HG02571 (cell line): ENCODE results near the gene PCNT.
"Not testable (repeated sequence)": the region's sequence is repeated elsewhere in the genome, so short reads cannot be mapped to it uniquely, and the experiment has no call there.

Experiments
- ATAC-seq: cut with Tn5 transposase; IDR thresholded peaks from one replicate; pipeline ENCODE4 v1.9.1; 2021; ENCODE audit warnings: mild to moderate bottlenecking, moderate library complexity; ENCODE audit not compliant: unreplicated experiment

The PCNT gene

DNA sequence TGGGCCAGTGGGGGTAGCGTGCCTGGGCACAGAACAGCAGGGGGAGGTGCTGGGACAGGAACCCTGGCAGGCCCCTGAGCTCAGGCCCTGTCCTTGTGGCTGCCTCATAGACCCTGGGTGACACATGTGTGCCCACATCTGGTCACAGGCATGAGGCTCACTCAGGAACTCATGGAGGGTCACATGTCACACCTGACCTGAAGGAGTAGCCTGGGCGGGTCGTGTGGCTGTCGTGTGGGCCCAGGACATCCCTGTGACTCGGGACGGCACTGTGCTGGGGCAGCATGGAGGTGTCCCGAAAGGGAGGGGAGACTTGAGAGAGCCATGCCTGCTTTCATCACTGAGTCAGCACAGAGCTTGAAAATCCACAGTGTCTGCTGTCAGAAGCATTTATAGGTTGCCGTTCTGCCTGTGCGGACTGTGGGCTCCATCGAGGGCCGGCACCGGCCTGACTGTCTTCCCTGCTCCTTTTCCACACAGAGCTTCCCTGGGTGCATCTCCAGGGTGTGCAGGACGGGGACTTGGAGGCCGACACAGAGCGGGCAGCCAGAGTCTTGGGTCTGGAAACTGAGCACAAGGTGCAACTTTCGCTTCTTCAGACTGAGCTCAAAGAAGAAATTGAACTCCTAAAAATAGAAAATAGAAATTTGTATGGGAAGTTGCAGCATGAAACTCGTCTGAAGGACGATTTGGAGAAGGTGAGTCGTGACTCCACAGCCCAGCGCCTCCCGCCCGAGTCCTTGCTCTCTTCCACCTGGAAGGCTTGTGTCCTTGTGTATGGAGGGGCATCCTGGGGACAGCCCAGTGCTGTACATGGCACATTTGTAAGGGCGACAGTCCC lies 32.8 kb downstream of the PCNT start:
- ATAC-seq: no peak

DNA sequence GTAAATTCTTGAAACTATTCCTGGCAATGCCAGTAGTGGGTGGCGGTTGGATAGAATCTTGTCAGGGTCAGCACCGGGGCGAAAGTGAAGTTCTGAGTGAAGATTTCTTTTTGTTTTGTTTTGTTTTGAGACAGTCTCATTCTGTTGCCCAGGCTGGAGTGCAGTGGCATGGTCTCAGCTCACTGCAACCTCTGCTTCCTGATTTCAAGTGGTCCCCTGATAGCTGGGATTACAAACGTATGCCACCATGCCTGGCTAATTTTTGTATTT lies 33.3 kb downstream of the PCNT start:
- ATAC-seq: no peak

DNA sequence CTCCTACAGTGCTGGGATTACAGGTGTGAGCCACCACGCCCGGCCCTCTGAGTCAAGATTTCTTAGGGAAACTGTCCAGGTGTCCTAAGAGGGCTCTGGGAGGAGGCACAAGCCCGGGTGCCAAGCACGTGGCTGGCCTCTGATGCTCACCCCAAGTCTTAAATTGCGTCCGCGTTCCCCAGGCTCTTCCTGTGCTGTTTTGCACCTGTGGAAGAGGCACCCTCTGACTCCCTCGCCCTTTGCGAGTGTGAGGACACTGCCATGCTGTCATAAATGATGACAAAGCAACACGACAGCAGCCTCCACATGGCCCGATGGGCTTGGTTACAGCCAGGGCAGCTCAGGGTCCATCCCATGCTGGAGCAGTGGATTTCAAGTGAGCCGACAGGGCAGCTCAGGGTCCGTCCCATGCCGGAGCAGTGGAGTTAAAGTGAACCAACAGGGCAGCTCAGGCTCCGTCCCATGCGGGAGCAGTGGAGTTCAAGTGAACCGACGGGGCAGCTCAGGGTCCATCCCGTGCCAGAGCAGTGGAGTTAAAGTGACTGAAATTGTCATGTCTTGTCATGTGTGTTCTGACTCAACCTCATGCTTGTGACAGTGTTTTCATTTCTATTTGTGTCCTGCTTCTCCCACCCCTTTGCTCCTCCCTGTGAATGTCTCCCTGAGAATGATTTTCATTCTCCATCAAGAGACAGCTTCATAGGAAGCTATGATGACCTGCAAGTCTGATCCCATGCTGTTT lies 33.9 kb downstream of the PCNT start:
- ATAC-seq: no peak

DNA sequence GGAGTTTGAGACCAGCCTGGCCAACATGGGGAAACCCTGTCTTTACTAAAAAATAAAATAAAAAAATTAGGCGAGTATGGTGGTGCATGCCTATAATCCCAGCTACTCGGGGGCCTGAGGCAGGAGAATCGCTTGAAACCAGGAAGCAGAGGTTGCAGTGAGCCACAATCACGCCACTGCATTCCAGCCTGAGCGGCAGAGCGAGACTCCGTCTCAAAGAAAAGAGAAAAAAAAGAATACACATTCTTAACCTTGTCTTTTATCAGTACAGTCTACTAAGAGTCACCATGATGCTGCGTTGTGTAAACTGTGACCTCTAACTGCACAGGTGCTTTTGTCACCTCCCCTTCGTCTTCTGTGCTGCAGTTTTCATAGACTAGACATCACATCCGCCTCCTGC lies 37.2 kb downstream of the PCNT start:
- no peak for ATAC-seq

DNA sequence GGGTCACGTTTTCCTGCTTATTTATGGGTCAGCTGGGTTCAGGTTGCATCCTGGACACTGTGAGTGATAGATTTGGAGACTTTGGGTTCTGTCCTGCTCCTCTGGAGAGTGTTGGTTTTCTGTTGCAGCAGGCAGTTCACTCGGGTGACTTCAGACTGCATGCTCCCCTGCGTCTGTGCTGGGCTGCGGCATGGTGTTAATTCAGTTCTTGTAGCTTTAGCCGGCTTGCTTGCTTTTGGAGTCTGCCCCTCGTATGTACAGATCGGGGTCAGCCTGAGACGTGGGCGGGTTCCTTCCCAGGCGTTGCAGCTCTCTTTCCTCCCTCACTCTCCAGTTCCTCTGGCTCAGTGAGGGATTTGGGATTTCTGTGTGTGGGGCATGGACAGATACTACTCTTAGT lies 38.0 kb downstream of the PCNT start:
- ATAC-seq: no peak

DNA sequence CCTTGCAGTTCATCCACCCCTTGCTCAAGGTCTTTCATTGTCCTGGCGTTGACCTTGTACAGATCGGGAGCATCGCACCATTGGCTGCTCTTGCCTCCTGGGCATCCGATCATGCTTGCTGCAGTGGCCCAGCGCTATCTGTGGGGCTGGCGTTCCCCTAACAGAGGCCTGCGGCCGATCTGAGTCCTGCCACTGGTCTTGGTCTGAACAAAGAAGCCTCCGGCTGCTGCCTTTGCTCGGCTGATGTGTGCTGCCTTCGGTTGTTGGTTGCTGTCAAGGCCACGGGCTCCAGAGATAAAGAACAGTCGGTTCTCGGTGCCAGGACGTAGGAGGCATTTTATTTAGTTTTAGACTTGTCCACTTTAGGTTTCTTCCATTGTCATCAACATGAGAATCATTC lies 39.0 kb downstream of the PCNT start:
- no peak for ATAC-seq

DNA sequence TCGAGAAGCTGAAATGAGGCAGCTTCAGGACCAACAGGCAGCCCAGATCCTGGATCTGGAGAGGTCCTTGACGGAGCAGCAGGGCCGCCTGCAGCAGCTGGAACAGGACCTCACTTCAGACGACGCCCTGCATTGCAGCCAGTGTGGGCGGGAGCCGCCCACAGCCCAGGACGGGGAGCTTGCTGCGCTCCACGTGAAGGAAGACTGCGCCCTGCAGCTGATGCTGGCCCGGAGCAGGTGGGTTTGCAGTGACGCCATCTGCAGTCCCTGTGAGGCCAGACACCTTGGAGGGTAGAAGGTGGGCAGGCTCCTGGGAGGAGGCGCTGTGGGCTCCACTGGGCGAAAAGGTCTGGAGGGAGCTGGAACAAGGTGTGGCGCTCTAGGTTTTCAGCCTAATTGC lies 39.7 kb downstream of the PCNT start:
- no peak for ATAC-seq

DNA sequence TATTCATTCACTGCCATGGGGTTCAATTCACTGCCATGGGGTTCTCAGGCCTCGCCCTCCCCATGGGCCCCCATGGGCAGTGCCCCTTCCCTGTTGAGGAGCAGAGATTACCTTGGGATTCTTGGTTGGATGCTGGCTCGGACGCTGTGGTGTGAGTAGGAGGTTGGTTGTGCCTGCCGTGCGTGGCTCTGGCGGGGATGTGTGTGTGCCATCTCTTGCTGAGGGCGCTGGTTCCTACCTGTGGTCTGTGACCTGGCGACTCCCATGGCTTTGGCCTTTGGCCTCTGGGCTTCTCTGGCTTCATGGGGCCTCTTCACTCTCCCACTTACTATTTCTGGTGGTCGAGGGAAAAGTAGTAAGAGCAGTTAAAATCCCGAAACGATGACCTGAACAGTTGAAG lies 42.1 kb downstream of the PCNT start:
- no peak for ATAC-seq

DNA sequence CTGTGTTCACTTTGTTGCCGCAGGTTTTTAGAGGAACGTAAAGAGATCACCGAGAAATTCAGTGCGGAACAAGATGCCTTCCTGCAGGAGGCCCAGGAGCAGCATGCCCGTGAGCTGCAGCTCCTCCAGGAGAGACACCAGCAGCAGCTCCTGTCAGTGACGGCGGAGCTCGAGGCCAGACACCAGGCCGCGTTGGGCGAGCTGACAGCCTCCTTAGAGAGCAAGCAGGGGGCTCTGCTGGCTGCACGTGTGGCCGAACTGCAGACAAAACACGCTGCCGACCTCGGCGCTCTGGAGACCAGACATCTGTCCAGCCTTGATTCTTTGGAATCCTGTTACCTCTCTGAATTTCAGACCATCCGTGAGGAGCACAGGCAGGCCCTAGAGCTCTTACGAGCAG lies 42.6 kb downstream of the PCNT start:
- ATAC-seq: no peak

DNA sequence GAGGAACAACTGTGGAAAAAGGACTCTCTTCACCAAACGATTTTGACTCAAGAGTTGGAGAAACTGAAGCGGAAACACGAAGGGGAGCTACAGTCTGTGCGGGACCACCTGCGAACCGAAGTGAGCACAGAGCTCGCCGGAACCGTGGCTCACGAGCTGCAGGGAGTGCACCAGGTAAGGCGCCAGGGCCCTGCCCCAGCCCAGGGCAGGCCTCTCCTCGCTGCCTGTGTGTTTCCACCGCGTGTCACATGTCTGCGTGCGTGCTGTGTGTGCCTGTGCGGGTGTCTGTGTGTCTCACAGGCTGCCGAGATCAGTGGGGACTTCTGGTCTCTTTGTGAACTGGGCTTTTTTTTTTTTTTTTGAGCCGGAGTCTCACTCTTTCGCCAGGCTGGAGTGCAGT lies 43.0 kb downstream of the PCNT start:
- ATAC-seq: no peak

DNA sequence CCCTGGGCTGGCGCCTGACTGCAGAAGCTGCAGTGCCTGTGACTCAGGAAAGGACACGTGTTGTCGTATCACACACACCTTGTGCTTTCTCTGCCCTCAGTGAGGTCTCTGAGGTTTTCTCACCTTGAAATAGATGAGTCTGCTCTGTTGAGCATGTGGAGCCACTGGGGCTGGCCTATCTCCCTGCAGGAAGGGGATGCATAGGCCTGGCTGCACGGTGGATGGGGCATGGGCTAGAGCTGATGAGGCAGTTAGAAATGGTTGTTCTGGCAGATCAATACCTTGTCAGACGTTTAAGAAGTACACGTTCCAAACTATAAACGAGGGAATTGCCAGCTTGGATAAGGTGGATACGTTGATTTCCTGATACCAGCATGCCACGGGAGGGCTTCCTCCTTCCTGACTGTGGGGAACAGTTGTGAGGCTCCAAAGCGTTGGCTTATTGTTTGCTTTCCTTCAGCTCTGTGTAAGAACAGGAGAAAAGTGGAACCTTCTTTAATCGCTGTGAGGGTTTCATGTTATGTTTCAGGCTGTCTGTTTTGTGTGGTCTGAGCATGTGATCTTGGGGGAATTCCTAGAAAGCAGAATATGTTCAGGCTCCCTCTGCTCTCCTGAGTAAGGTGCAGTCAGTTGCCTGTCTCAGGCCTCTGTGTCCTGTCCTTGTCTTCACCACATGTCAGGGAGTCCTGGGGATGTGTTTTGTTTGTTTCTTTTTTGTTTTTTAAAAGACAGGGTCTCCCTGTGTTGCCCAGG lies 44.8 kb downstream of the PCNT start:
- ATAC-seq: no peak

DNA sequence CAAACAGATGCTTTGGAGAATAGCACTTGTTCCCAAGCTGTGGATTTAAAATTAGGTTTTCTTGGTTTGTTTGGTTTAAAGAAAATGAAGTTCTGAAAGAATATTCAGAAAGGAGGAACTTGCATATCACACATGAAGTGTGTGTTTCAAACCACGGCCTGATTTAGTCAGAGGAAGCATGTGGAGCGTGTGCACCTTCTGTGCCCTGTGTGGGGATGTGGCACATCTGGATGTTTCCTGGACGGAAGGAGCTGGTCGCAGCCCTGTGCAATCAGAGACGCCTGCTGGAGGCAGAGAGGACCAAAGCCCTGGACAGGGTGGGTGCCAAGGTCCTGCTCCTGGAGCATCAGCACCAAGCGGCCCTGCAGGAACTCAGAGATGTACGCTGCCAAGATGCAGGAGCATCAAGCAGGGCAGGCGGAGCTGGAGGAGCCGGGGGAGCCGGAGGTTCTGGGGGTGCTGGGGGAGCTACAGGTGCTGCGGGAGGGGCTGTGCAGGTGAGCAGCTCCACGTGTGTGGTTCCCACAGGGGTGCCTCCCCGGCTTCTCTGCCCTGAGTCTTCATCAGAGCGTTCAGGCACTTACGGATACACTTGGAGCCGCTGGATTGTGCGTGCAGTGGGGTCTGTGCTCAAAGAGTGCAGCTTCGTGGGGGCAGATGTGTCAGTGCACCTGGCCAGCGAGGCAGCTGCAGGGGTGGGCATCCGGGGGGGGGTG lies 45.7 kb downstream of the PCNT start:
- no peak for ATAC-seq

DNA sequence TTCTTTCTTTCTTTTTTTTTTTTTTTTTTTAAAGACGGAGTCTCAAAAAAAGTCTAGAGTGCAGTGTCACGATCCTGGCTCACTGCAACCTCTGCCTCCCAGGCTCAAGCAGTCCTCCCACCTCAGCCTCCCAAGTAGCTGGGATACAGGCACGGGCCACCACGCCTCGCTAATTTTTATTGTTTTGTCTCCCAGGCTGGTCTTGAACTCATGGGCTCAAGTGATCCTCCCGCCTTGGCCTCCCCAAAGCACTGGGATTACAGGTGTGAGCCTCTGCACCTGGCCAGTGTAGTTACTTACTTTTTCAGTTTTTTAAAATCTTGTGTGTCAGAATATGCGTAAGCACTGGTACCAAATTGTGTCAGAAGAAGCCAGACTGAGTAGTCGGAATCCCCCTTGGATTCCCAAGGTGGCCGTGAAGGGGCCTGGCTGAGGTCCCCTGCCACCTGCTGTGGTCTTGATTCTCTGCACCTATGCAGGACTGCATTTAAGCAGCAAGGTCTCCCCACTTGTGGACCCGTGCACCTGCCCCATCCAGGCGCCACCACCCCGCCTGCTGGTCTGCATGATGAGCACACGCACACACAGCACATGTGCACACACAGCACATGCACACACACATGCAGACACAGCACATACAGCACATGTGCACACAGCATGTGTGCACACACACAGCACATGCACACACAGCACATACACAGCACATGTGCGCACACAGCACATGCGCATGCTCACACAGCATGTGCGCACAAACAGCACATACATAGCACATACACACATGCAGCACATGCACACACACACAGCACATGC lies 47.5 kb downstream of the PCNT start:
- no peak for ATAC-seq

DNA sequence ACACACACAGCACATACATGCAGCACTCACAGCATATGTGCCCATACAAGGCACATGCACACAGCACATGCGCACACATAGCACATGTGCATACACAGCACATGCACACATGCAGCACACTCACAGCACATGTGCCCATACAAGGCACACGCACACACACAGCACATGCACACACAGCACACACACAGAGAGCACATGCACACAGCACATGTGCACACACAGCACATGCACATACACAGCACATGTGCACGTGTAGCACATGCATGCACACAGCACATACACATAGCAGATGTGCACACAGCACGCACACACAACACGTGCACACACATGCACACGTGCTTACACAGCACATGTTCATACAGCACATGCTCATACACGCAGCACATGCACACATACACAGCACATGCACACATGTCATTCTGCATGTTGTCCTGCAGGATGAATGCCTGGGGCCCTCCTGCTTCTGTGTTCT lies 48.1 kb downstream of the PCNT start:
- ATAC-seq: no peak

DNA sequence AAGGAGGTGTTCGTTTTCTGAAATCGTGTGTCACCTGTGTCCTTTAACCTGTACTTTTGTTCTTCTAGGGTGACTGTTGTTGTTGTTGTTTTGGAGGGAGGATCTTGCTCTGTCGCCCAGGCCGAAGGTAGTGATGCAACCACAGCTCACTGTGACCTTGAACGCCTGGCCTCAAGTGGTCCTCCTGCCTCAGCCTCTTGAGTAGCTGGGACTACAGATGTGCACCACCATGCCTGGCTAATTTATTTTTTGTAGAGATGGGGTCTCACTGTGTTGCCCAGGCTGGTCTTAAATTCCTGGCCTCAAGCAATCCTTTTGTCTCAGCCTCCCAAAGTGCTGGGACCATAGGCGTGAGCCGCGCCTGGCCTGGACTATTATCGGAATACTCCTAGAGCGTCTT lies 49.0 kb downstream of the PCNT start:
- ATAC-seq: not testable (repeated sequence)

DNA sequence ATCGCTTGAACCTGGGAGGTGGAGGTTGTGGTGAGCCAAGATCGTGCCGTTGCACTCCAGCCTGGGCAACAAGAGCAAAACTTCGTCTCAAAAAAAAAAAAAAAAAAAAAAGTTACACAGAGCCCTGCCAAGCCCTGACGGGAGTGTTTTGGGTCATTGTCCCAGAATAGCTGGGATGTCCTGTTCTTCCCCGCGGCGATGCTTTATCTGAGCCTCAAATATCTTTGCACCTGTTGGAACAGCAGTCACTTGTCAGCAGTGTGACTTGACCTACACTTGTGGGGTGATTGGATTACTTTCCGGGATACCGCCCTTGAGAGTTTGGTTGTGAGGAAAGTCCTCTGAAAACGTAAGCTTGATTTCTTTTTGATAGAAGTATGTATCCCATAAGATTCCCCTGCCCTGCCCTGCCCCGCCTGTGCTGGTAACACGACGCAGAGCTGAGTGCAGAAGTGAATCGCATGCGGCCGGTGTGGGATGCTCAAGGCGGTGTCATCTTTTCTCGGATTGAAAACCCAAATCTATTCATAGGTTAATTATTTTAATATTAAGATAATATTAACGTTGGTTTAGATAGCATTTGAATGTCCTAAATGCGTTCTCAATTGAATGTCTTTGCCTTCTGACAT lies 50.9 kb downstream of the PCNT start:
- ATAC-seq: no peak

DNA sequence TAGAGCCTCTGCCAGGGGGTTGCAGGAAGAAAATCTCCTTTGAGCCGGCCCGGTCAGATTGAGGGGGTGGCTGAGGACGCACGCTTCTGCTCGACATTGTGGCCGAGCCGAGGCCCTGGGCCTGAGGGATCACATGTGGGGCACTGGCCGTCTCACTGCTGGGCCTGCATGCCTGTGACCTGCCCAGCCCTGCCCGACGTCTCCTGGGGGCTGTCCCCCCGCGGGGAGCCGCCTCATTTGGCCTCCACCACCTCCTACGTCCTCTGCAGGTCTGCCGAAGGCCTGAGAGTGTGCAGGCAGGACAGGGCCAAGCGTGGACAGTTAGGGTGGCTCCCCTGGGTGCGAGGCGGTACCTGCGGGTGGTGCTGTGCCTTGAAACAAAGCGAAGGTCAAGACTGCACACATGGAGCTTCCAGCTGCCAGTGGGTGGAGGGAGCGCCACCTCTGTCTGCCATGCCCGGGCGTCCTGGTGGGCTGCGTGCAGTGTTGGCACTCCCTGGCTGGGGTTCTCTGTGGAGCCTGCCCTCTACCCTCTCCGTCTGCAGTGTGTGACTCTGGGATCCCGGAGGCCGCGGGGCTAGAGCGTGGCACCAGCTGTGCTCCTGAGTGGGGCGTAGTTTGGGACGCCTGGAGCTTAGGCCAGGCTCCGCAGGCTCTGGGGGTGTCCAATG lies 51.7 kb downstream of the PCNT start:
- ATAC-seq: no peak

DNA sequence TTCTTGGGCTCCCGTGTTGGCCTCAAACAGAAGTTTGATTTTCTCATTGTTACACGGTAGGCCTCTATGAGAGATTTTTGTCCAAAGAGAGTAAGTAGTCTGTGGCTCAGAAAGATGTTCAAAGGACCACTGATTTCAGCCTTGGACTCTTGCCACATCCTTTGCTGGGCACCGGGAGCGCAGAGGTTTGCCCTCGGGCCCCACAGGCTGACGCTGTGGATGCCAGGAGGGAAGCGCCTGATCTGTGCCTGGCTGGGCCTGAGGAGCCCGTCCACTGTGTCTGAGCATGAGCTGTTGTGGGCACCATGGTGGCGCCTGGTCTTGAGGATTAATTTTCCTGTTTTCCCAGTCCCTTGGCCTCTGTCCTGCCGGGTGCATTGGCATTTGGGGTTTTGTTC lies 52.3 kb downstream of the PCNT start:
- ATAC-seq: no peak

DNA sequence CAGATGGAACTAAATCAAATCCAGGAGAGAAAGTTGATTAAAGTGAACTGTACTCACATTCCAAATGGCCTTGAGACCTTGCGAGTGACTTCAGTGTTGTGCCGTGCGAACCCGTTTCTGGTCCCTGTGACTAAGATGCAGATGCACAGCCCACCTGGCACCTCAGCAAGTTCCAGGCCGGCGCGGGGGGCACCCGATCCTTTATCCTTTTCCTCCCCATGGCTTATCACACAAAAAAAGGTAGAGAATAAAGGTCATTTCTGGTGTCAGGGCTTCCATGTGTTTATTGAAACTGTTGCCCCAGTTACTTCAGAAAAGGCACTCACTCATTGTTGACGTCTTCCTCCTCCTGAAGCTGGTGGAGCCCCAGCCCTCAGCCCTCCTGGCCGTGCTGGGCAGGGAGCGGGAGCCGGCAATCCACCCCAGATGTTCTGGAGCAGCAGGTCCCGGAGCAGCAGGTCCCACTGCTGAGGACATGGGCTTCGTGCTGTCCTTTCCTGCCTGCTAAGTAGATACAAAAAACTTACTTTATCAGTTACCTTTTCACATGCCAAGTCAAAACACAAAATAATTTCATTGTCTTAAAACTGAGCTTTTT lies 53.0 kb downstream of the PCNT start:
- no peak for ATAC-seq
